Spleen (tissue), 11 donors: ENCODE data around the gene AJM1. TPM values are rescaled to one million over a fixed set of nuclear protein-coding genes. Genes with fewer than 3 reads are reported as not detected.
A peak's percentile ranks its signal among the peaks of the same experiment; 100 is the strongest.
"Not testable (repeated sequence)": the region's sequence is repeated elsewhere in the genome, so short reads cannot be mapped to it uniquely, and the experiment has no call there.

Experiments
- DNase-seq: peaks from one replicate; pipeline ENCODE4 v3.0.0-alpha.2; 2020
- H3K27ac ChIP-seq, 8 donors: fragments of 200-600 bp; sonication (generic) in 7 of 8; 1 replicate in 4 of 8; 2 replicates in 4 of 8; pipeline versions ENCODE4 v1.5.0 to v1.8.0; 2016 to 2021; ENCODE audit warnings: inconsistent platforms in 4 of 8, mild to moderate bottlenecking in 4 of 8, moderate library complexity in 1 of 8
- H3K27me3 ChIP-seq, 7 donors: fragments of 200-600 bp; sonication (generic) in 6 of 7; replicated peaks in 1 of 7; 1 replicate in 4 of 7; 2 replicates in 3 of 7; pipeline versions ENCODE4 v1.5.0 to v1.8.0; 2016 to 2021; ENCODE audit warnings: inconsistent platforms in 3 of 7, mild to moderate bottlenecking in 1 of 7
- H3K36me3 ChIP-seq, 6 donors: fragments of 200-600 bp; sonication (generic) in 5 of 6; 1 replicate in 4 of 6; 2 replicates in 2 of 6; pipeline versions ENCODE4 v1.5.0 to v1.8.0; 2016 to 2021; ENCODE audit warnings: inconsistent platforms in 2 of 6
- H3K4me1 ChIP-seq, 6 donors: fragments of 200-600 bp; sonication (generic) in 5 of 6; 1 replicate in 3 of 6; 2 replicates in 3 of 6; pipeline versions ENCODE4 v1.5.0 to v1.8.0; 2016 to 2021; ENCODE audit warnings: inconsistent platforms in 3 of 6
- H3K4me3 ChIP-seq, 8 donors: fragments of 200-600 bp; sonication (generic) in 7 of 8; 1 replicate in 4 of 8; 2 replicates in 4 of 8; pipeline versions ENCODE4 v1.5.0 to v1.8.0; 2016 to 2021; ENCODE audit warnings: inconsistent platforms in 4 of 8, mild to moderate bottlenecking in 4 of 8, moderate library complexity in 2 of 8
- H3K9me3 ChIP-seq, 8 donors: fragments of 200-600 bp; sonication (generic) in 7 of 8; 1 replicate in 4 of 8; 2 replicates in 4 of 8; pipeline versions ENCODE4 v1.5.0 to v1.8.0; 2016 to 2021; ENCODE audit warnings: inconsistent platforms in 4 of 8
- CTCF ChIP-seq, 11 experiments: fragments of 200-600 bp in 7 of 11; fragments of 450-650 bp in 4 of 11; sonication (generic) in 4 of 11; IDR thresholded peaks in 8 of 11; conservative IDR thresholded peaks in 3 of 11; 1 replicate in 7 of 11; 2 replicates in 4 of 11; pipeline versions ENCODE4 v1.4.0 to v1.8.0; 2016 to 2021; ENCODE audit warnings: antibody characterized with exemption in 11 of 11, inconsistent platforms in 4 of 11, mild to moderate bottlenecking in 1 of 11
- POLR2A ChIP-seq, 3 donors: fragments of 450-650 bp; IDR thresholded peaks; one replicate each; pipeline ENCODE4 v1.5.1; 2017; ENCODE audit warnings: antibody characterized with exemption in 3 of 3, mild to moderate bottlenecking in 1 of 3
- POLR2AphosphoS5 ChIP-seq, 3 donors: sonication (generic); formaldehyde crosslinking; IDR thresholded peaks; one replicate each; pipeline ENCODE4 v1.5.1; 2017; ENCODE audit warnings: antibody characterized with exemption in 3 of 3
- WGBS, 5 donors: extraction: QIAGEN DNeasy Blood & Tissue Kit in 3 of 5; methylation state at CpG; one replicate each; pipeline versions ENCODE4 v1.1.5 to v1.1.7; 2013 to 2018; 5-methylcytosine and 5-hydroxymethylcytosine counted together
- intact Hi-C: fragments of 100-400 bp; cut with DNase I; formaldehyde crosslinking; loops from one replicate; pipeline ENCODE4 v1.15.0; 2023; ENCODE audit warnings: low total_unique reads
- polyA plus RNA-seq, 3 donors: library from polyadenylated mRNA; stranded (reverse); fragments of 200-250 nt; gene quantifications; one replicate each; pipeline ENCODE4 v1.2.1, GENCODE V29; 2013
- total RNA-seq, 7 donors: library from RNA; depleted of rRNA in 3 of 7; stranded (reverse); fragments of >200 nt in 3 of 7; fragmentation: NEBNext Ultra II Directional in 4 of 7; extraction: Animal tissue kit (Norgen Biotek cat#: 25700) in 4 of 7; gene quantifications; one replicate each; pipeline versions ENCODE4 v1.1.0 to v1.2.1, GENCODE V29; 2016 to 2021
- donor health status: healthy with polysubstance abuse.
- donor health status: DM: no; HTN: no; CAD: no; lungs with moderate emphysema.
- donor health status: DM: no; HTN: no; CAD: no.
- donor health status: Bipolar disorder and iron deficiency.
- donor health status: healthy.
- donor health status: DM: no; HTN: no; CAD: no.
- donor health status: DM: yes; HTN: yes; CAD: no.

Gene AJM1
- total and polyA plus RNA-seq, 10 donors, result 0.91 to 13.1 (median 4.9) TPM

DNA sequence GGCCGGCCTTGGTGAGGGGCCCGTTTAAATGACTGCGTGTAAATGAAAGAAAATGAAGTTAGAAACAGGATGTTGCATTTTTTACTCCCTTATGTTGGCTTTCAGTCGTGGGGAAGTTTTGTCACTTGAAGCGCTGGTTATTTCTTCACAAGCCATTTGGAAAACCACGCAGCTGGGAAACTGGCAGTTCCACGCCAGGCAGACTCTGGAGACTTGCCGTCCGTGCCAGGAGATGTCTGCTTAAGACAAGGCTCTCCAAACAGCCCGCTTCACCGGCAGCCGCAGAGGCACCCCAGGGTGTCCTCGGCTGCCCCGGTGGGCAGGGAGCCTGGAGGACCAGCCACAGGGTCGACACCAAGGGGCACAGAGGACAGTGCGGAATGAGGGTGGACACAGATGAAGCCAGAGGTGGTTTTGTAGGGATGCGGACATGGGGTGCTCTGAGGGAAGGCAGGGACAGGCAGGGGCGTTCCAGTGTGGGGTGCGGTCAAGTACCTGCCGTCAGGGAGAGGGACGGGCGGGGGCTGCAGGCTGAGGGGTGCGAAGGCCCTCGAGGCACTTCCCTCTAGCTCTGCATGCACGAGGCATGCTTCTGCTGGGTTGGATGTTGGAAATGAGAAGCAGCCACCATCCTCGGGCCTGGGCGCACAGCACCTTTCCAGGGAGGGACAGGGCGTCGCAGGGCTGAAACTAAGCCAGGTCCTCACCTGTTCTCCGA lies 11.1 kb upstream of the AJM1 start:
- WGBS, 5 donors, result 79 to 89% (median 84%) methylated on average over 29 to 30 of the region's 30 CpGs
- Histone ChIP-seq H3K9me3 (no peaks in the 10 kb centered on the region), H3K27me3 (no peaks in the 10 kb centered on the region), H3K27ac (no peak overlapping the region), H3K36me3 (peaks cover 0 to 94% (median 62%) of the 10 kb centered on the region in 6 donors), H3K4me1 (peaks cover 0 to 8% (median 0%) of the 10 kb centered on the region in 6 donors), H3K4me3 (no peak overlapping the region)
- peak; percentile 57 for DNase-seq
- intact Hi-C loops, result no loop called here
- peak in 1 of 3 donors; percentile 24 for TF ChIP-seq POLR2AphosphoS5 (IDR thresholded peaks at IDR 0.05)
- TF ChIP-seq POLR2A (IDR thresholded peaks at IDR 0.05), result no peak

GRCh38 chr9:136831720-136832104 lies 10.6 kb upstream of the AJM1 start:
- DNase-seq, result peak; percentile 71
- intact Hi-C loops, result no loop called here
- H3K4me3 ChIP-seq, result no peak overlapping the region
- TF ChIP-seq POLR2AphosphoS5 (IDR thresholded peaks at IDR 0.05) (peak in 1 of 3 donors; percentile 25), CTCF (IDR thresholded peaks at IDR 0.05 in 8 of 11, conservative IDR thresholded peaks at IDR 0.05 in 3 of 11) (no peak), POLR2A (IDR thresholded peaks at IDR 0.05) (no peak)
- H3K36me3 ChIP-seq, result peaks cover 0 to 94% (median 59%) of the 10 kb centered on the region in 6 donors
- no peaks in the 10 kb centered on the region for H3K27me3 ChIP-seq
- WGBS, 5 donors, result 88 to 95% (median 94%) methylated on average over 17 to 23 of the region's 23 CpGs
- peaks cover 0 to 8% (median 0%) of the 10 kb centered on the region in 6 donors for H3K4me1 ChIP-seq
- H3K9me3 ChIP-seq, result no peaks in the 10 kb centered on the region
- no peak overlapping the region for H3K27ac ChIP-seq

DNA sequence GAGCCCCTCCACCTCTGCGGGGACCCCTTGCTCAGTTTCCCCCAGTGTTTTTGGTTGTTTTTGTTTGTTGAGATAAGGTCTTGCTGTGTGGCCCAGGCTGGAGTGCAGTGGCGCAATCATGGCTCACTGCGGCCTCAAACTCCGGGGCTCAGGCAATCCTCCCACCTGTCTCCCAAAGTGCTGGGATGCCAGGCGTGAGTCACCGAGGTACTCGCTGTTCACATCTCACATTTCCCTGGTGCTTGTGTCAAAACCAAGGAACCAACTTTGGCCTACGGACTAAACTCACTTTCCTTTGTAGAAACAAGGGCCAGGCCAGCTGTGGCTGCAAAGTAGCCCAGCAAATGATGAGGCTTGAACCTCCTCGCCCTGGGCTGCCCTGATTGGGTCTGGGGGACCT lies 9.7 kb upstream of the AJM1 start:
- TF ChIP-seq POLR2A (IDR thresholded peaks at IDR 0.05) (no peak), CTCF (IDR thresholded peaks at IDR 0.05 in 8 of 11, conservative IDR thresholded peaks at IDR 0.05 in 3 of 11) (no peak), POLR2AphosphoS5 (IDR thresholded peaks at IDR 0.05) (no peak)
- Histone ChIP-seq H3K36me3 (peaks cover 0 to 94% (median 57%) of the 10 kb centered on the region in 6 donors), H3K27ac (no peak overlapping the region), H3K4me3 (no peak overlapping the region), H3K4me1 (peaks cover 0 to 8% (median 0%) of the 10 kb centered on the region in 6 donors), H3K27me3 (no peaks in the 10 kb centered on the region), H3K9me3 (no peaks in the 10 kb centered on the region)
- DNase-seq, result no peak
- WGBS, 5 donors, result 92 to 96% (median 94%) methylated on average over 8 to 9 of the region's 9 CpGs
- intact Hi-C loops, result no loop called here

- H3K36me3 ChIP-seq, result peaks cover 0 to 94% (median 59%) of the 10 kb centered on the region in 6 donors
- H3K4me1 ChIP-seq, intact Hi-C loops, H3K27me3 ChIP-seq, H3K4me3 ChIP-seq, H3K9me3 ChIP-seq, H3K27ac ChIP-seq, DNase-seq: not testable (repeated sequence)
- 70 to 94% (median 92%) methylated on average over 7 to 16 of the region's 16 CpGs for WGBS, 5 donors
Measured at GRCh38 chr9:136833381-136834048, 8.8 kb upstream of the AJM1 start.
